Upper lobe of left lung (tissue), 4 donors: ENCODE data around the gene STKLD1.

Source experiments
- POLR2A ChIP-seq, 4 donors: fragments of 450-650 bp; IDR thresholded peaks; one replicate each; pipeline ENCODE4 v1.5.1; 2016 to 2017; ENCODE audit warnings: antibody characterized with exemption in 4 of 4, mild to moderate bottlenecking in 2 of 4
- POLR2AphosphoS5 ChIP-seq, 2 donors: sonication (generic); formaldehyde crosslinking; IDR thresholded peaks; one replicate each; pipeline ENCODE4 v1.5.1; 2017; ENCODE audit warnings: antibody characterized with exemption in 2 of 2
- TF ChIP-seq, protein P1 (sequence below), 6 experiments: fragments of 450-650 bp in 4 of 6; fragments of 200-600 bp in 2 of 6; sonication (generic) in 2 of 6; IDR thresholded peaks; one replicate each; pipeline ENCODE4 v1.5.1; 2016 to 2019; ENCODE audit warnings: antibody characterized with exemption in 6 of 6

DNA sequence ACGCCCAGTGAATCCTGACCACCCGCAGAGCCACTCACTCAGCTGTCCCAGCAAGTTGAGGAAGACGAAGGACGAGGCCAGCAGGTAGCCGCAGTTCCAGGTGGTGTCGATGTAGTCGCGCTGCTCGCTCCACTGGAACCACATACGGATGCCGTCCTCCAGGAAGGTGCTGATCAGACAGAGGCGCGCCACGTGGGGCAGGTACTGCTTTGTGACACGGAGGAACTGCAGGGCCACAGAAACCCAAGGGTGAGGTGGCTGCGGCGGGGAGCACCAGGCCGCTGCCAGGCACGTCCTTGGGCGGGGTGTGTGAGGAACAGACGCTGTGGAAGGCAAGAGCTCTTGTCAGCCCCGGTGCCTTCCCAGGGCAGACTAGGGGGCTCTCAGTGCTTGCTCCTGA, 8.9 kb upstream of the STKLD1 start:
- no peak for TF ChIP-seq POLR2AphosphoS5 (IDR thresholded peaks at IDR 0.05)
- TF ChIP-seq, protein P1, sequence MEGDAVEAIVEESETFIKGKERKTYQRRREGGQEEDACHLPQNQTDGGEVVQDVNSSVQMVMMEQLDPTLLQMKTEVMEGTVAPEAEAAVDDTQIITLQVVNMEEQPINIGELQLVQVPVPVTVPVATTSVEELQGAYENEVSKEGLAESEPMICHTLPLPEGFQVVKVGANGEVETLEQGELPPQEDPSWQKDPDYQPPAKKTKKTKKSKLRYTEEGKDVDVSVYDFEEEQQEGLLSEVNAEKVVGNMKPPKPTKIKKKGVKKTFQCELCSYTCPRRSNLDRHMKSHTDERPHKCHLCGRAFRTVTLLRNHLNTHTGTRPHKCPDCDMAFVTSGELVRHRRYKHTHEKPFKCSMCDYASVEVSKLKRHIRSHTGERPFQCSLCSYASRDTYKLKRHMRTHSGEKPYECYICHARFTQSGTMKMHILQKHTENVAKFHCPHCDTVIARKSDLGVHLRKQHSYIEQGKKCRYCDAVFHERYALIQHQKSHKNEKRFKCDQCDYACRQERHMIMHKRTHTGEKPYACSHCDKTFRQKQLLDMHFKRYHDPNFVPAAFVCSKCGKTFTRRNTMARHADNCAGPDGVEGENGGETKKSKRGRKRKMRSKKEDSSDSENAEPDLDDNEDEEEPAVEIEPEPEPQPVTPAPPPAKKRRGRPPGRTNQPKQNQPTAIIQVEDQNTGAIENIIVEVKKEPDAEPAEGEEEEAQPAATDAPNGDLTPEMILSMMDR (IDR thresholded peaks at IDR 0.05): no peak
- no peak for TF ChIP-seq POLR2A (IDR thresholded peaks at IDR 0.05)
